Measurements from ENCODE around the gene DNAH2. TPM values are rescaled to one million over a fixed set of nuclear protein-coding genes. Genes with fewer than 3 reads are reported as not detected.

The DNAH2 gene
- polyA plus RNA-seq, 2 of the 4 experiments (the other 2 are of a cell fraction) = 0.01 to 0.08 TPM

GRCh38 chr17:7835814-7836595, 118.5 kb downstream of the DNAH2 start:
- FAIRE-seq (no peak), ATAC-seq (peak; percentile 7 to 11; a peak in 5 of 6 replicates), DNase-seq (ENCODE audit: low read depth in 1 of 2, low spot score in 1 of 2) (peak; percentile 48 to 74)
- POLR2A ChIA-PET = interaction anchor here (0.7 to 6.7 kb wide), 5 partner anchors 7 to 49 kb away, joined by 3 to 44 read pairs (median 8); partner anchors contain the start of genes CYB5D1 and NAA38
- WGBS (ENCODE audit: missing lambda C conversion rate) = 3% methylated on average over 34 of the region's 61 CpGs
- CTCF ChIA-PET = interaction anchor here (1.0 to 25.1 kb wide), 19 partner anchors 6 to 225 kb away, joined by 3 to 677 read pairs (median 5); partner anchors contain the start of genes KDM6B, NAA38, RNF227 and TMEM88
- Histone ChIP-seq H3K4me2 (peak overlapping the region; percentile 96), H3K4me1 (peaks cover 44% of the 10 kb centered on the region), H3K27ac (peak overlapping the region; percentile 82 to 89), H3K4me3 (peak overlapping the region; percentile 60), H3K9me3 (no peaks in the 10 kb centered on the region)
- TF ChIP-seq TFCP2L1 (CRISPR knock-in tag; IDR thresholded peaks at IDR 0.05) (0 out of 2 replicates have a peak, but pooled peaks have one; percentile 34), KDM5A (IDR thresholded peaks at IDR 0.05) (no peak), HOXB13 (CRISPR knock-in tag; IDR thresholded peaks at IDR 0.05; ENCODE audit: low read depth) (no peak), CBX2 (IDR thresholded peaks at IDR 0.05; ENCODE audit: borderline replicate concordance, low read depth) (no peak), CBX8 (IDR thresholded peaks at IDR 0.05) (no peak), CHD4 (IDR thresholded peaks at IDR 0.05; ENCODE audit: borderline replicate concordance) (no peak), REST (IDR thresholded peaks at IDR 0.05) (no peak), HDAC2 (IDR thresholded peaks at IDR 0.05) (no peak), HOXA7 (CRISPR knock-in tag; IDR thresholded peaks at IDR 0.05) (no peak), GATA3 (IDR thresholded peaks at IDR 0.05; ENCODE audit: borderline replicate concordance) (no peak; the same call in 1 of the 2 replicates), PBX3 (IDR thresholded peaks at IDR 0.05) (no peak; the same call in 1 of the 2 replicates), PHF8 (IDR thresholded peaks at IDR 0.05; ENCODE audit: borderline replicate concordance, low read depth) (peak; percentile 39; the same call in 1 of the 2 replicates), MYC (IDR thresholded peaks at IDR 0.05; ENCODE audit: borderline replicate concordance, low read length) (0 out of 2 replicates have a peak, but pooled peaks have one; percentile 12), FOXS1 (CRISPR knock-in tag; IDR thresholded peaks at IDR 0.05) (no peak), ESRRA (IDR thresholded peaks at IDR 0.05; ENCODE audit: borderline replicate concordance, low read length) (no peak), ZNF302 (CRISPR knock-in tag; IDR thresholded peaks at IDR 0.05) (no peak), MAFK (IDR thresholded peaks at IDR 0.05; ENCODE audit: partially characterized antibody) (no peak), TP53 (CRISPR knock-in tag; IDR thresholded peaks at IDR 0.05) (peak; percentile 65; the same call in 1 of the 2 replicates), SREBF2 (IDR thresholded peaks at IDR 0.05) (no peak), RFX5 (IDR thresholded peaks at IDR 0.05) (no peak), SMC3 (IDR thresholded peaks at IDR 0.05) (no peak), RARB (CRISPR knock-in tag; IDR thresholded peaks at IDR 0.05) (no peak), POLR2A (IDR thresholded peaks at IDR 0.05; ENCODE audit: low read length) (peak; percentile 26; the same call in 1 of the 2 replicates), MAZ (IDR thresholded peaks at IDR 0.05; ENCODE audit: borderline replicate concordance, low read depth, low read length) (0 out of 2 replicates have a peak, but pooled peaks have one; percentile 4), RAD21 (conservative IDR thresholded peaks at IDR 0.05 in 1 of 2, IDR thresholded peaks at IDR 0.05 in 1 of 2) (no peak), CTCF (IDR thresholded peaks at IDR 0.05) (no peak), HES2 (IDR thresholded peaks at IDR 0.05) (no peak), JUN (IDR thresholded peaks at IDR 0.05) (peak in 1 of 2 experiments; percentile 12; a peak in 1 of 5 replicates), EHMT2 (IDR thresholded peaks at IDR 0.05; ENCODE audit: low read depth) (no peak), ZFP36 (IDR thresholded peaks at IDR 0.05; ENCODE audit: borderline replicate concordance, partially characterized antibody) (no peak), FOSL2 (IDR thresholded peaks at IDR 0.05) (no peak), FOSL2 (CRISPR knock-in tag; IDR thresholded peaks at IDR 0.05) (no peak), EHF (CRISPR knock-in tag; IDR thresholded peaks at IDR 0.05) (no peak)

Data from A549 (cell line).